Putamen (tissue), 1 donor: ENCODE results near the gene C3orf20.
"Not testable (repeated sequence)": the region's sequence is repeated elsewhere in the genome, so short reads cannot be mapped to it uniquely, and the experiment has no call there.

Experiments used
- DNase-seq: peaks from one replicate; pipeline ENCODE4 v3.0.0-alpha.2; 2016; ENCODE audit warnings: low spot score

The C3orf20 gene

DNA sequence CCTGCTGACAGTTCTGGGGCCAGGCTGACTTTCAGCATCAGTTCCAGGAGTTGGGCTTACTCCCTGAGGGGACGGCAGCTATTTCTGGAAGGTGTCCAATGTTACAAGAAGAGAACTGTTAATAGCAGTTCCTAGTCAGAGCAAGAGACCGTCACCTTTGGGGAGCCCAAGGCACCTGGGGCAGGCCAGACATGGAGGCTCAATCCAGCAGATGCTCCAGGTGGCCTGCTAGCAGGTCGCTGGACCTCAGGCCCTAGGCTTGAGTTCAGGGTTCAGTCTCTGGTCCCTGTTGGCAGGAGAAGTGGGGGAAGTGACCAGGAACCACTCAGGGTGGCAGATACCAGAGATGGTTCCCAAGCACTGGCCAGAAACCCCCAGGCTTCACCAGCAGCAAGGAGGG is 25.9 kb downstream of the C3orf20 start:
- no peak for DNase-seq

- DNase-seq, result no peak
These were observed 26.7 kb downstream of the C3orf20 start for GRCh38 chr3:14701676-14702075.

DNA sequence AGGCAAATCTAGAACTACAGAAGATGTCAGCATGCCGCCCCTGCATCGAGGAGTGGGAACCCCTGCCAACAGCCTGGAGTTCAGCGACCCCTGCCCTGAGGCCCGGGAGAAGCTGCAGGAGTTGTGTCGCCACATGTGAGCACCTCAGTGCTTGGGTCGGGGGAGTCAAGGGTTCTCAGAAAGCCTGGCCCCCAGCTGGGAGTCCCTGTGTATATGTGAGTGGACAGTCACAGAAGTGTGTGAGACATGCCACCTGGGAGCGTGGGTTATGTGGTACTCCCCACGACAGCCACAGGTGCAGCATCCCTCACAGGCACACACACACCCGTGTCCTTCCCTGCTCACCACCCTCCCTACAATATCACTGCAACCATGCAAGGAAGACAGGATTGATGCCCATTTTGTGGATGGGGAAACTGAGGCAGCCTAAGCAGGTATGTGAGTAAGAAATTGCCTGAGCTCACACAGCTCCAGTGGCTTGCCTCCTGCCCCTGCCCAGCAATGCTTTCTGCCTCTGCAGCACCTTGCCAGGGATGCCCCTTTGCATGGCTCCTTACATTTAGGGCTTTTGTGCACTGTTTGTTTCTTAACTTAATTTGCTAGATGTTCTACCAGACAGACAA is 28.3 kb downstream of the C3orf20 start:
- DNase-seq, result no peak

- DNase-seq, result no peak
These were observed 28.9 kb downstream of the C3orf20 start for GRCh38 chr3:14703791-14704190.

GRCh38 chr3:14706096-14706495 is 31.2 kb downstream of the C3orf20 start:
- DNase-seq, result no peak

DNA sequence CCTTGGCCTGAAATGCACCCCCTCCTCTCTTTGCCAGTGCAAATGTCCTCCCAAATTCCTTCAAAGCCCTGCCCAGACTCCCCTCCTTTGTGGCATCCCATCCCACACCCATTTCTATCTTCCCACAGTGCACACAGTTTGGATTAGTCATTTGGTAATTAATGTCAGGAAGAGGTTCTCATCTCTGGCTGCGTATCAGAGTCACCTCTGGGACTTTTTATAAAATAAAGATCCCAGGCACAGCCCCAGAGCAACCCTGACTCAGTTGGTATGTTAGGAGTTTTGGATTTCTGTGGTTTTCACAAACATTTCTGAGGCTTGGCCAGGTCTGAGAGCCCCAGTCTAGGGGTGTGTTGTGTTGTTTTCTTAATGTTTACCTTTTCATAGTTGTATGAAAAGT is 41.6 kb downstream of the C3orf20 start:
- no peak for DNase-seq

DNA sequence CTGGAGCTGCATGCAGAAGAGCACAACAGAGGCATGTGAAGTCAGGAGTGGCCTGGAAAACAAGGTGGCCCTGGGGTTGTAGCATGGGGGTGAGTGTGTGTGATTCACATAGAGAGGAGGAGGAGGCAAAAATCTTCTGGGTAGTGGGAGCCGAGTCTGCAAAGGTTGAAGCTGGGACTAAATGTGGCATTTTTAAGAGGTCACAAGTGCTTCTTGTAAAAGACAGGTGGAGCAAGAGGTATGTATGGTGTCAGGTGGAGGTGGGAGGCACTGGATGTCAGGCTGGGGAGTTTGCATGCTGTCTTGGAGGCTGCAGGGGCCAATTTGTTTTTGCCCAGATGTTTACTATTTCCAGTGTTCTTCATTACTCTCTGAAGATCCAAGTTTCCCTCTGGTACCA is 42.4 kb downstream of the C3orf20 start:
- DNase-seq, result no peak

DNA sequence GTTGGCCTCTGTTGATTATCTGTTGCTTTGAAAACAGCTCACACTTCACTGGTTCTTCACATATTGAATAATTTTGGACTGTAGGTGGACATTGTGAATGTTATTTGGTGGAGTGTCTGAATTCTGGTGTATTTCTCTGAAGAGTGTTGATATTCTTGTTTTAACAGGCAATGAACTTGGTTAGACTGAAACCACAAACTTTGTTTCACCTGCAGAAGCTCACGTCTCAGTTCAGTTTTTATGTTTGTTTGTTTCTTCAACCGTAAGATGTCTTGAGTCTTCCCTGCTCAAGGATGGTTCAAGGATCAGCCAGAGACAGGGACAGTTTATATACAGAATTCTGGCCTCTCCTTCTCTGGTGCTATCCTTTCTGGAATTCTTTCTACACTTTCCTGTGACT is 43.6 kb downstream of the C3orf20 start:
- no peak for DNase-seq

GRCh38 chr3:14719006-14719405 is 44.1 kb downstream of the C3orf20 start:
- DNase-seq, result no peak

DNA sequence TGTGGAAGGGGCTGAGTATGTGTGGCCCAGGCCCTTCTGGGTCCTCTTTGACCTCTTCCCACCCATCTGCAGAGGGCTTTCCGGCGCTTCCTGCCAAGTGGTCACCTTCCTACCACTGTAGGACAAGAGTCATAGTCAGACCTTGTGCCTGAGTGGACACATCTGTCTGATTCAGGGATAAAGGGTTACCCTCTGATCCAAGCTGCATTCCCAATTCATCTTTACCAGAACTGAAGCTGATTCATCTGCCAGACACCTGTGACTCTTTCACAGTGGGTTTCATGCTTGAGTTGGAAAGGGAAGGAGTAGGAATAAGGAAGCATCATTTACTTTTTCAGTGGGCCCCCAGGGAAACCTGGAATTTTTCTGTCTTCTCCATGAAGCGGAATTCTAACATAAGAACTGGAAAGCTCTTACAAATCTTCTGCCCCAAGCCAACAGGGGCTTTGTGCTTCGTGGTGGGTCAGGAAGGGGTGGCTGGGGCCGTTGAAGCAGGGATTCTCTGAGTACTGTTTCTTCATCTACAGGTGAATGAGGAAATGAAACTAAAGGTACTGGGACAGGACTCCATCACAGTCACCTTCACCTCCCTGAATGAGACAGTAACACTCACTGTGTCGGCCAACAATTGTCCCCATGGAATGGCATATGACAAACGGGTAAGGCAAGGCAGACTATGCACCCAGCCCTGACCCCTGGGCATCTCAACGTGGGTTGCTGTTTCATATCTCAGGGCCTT is 46.4 kb downstream of the C3orf20 start:
- no peak for DNase-seq

GRCh38 chr3:14725013-14725412 is 50.1 kb downstream of the C3orf20 start:
- DNase-seq, result no peak

DNA sequence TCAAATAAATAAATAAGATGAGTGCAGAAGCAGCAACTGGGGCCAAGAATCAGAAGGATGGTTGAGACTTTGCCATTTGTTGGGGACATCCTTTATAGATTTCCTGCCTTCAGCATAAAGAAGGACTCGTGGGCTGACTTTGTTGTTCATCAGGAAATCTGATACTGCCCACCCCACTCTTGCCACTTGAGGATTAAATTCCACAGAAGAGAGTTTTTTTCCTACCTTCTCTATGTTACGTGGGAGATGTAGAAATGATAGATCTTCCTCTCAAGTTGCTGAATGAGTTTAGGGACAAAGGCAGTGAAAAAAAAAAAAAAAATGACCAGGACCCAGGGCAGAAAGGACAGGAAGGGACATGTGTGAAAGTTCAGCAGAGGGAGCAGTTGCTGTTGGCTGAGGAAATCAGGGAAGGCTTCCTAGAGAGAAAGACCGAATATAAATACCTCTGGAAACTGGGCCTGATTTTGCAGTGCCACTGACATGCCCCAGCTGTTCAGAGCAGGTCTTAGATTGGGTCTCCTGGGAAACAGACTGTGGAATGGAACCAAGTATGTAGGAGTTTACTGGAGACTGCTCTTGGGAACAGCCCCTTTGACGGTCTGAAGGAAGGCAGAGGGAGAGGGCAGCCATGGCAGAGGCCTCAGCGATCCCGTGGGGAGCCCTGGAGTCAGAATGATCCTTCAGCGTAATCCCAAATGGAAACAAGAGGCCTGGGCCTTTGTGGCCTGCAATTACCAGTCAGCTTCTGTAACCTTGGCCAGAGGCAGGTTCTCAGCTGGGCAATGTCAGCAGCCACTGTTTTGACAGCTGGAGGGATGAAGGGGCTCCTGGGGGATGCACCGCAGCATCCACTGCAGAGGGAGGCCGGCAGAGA is 50.9 kb downstream of the C3orf20 start:
- no peak for DNase-seq

DNA sequence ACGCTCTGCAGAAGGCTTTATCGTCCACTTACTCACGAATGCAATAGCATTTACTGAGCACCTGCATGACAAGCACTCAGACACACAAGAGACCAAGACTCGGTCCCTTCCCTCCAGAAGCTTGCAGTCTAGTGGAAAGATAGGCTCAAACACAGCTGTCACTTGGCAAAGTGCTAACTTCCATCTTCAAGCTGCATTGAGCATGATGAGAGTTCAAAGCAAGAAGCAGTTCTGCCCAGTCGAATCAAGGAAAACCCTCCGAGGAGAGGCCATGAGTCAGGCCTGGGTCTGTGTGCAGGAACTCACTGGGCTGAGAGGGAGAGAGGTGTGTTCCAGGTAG is 51.5 kb downstream of the C3orf20 start:
- no peak for DNase-seq

GRCh38 chr3:14728113-14728512 is 53.2 kb downstream of the C3orf20 start:
- DNase-seq, result no peak

DNA sequence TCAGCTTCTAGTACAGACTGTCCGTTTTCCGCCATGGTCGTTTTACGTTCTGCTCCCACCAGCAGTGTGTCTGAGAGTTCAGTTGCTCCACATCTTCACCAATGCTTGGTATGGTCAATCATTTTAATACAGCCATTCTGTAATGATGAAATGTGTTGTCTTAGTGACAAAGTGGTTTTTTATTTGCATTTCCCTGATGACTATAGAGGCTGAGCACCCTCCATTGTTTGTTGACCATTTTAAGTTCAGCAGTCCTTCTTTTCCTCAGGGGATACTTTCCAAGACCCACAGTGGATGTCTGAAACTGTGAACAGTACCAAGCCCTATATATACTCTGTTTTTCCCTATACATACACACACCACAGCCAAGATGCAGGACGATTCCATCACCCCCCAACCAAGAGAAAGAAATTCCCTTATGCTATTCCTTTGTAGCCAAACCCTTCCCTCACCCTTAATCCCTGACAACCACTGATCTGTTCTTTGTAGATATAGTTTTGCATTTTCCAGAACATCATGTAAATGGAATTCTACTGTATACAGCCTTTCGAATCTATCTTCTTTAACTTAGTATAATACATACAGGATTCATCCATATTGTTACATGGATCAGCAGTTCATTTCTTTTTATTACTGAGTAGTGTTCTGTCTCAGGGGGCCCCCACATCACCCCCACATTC is 55.9 kb downstream of the C3orf20 start:
- no peak for DNase-seq

- DNase-seq, result no peak
These were observed 66.0 kb downstream of the C3orf20 start for GRCh38 chr3:14740983-14741382.

- DNase-seq, result no peak
These were observed 66.6 kb downstream of the C3orf20 start for GRCh38 chr3:14741510-14741909.

GRCh38 chr3:14744556-14744955 is 69.6 kb downstream of the C3orf20 start:
- no peak for DNase-seq

DNA sequence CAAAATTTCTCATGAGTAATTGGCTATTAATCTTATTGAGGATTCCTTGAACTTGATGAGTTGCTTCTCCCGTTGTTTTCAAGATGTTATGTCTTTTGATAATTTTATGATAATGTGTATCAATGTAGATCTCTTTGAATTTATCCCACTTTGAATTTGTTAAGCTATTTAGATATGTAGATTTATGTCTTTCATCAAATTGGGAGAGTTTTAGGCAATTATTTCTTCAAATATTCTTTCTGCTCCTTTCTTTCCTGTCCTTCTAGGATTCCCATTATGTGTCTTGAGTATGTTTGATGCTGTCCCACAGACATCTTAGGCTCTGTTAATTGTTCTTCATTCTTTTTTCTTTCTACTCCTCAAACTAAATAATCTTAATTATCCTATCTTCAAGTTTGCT is 75.7 kb downstream of the C3orf20 start:
- no peak for DNase-seq

DNA sequence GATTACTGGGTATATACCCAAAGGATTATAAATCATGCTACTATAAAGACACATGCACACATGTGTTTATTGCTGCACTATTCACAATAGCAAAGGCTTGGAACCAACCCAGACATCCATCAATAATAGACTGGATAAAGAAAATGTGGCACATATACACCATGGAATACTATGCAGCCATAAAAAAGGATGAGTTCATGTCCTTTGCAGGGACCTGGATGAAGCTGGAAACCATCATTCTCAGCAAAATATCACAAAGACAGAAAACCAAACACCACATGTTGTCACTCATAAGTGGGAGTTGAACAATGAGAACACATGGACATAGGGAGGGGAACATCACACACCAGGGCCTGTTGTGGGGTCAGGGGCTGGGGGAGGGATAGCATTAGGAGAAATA is 78.0 kb downstream of the C3orf20 start:
- DNase-seq, result not testable (repeated sequence)

DNA sequence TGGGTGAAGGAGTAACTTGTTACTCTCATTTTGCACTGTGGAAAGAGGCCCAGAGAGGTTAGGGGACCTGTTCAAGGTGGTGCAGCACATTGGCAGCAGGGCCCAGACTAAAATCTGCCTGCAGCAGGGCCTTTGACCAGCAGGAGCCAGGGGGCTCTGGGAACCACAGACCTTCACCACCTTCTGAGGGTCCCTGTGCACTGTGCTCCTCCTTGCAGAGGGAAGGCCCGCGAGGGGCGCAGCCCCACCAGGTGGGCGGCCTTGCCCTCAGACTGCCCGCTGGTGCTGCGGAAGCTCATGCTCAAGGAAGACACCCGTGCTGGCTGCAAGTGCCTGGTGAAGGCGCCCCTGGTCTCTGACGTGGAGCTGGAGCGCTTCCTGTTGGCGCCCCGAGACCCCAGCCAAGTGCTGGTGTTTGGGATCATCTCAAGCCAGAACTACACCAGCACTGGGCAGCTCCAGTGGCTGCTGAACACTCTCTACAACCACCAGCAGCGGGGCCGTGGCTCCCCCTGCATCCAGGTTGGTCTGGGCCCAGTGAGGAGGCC is 82.3 kb downstream of the C3orf20 start:
- DNase-seq, result no peak

DNA sequence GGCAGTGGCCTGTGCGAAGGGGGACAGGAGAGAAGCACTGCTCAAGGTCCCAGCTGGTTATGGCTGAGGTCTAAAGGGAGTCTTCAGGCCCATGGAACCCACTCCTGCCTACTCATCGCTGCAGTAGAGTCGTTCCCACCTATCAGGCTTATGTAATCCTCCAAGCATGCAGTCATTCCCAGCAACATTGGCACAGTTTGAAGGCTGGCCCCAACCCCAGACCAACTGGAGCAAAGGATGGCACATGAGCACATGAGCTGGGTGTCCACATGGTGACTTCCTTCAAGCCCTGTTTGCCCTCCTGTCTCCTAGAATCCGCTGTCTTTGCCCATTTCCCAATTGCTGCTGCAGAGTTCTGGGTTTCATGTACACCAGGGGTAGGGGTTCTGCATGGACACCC is 83.4 kb downstream of the C3orf20 start:
- DNase-seq, result no peak
